HepG2 (cell line): ENCODE measurements around the gene AGRN. TPM values are rescaled to one million over a fixed set of nuclear protein-coding genes. Genes with fewer than 3 reads are reported as not detected.

Experiments
- ATF5 ChIP-seq: sonication (generic); formaldehyde crosslinking; IDR thresholded peaks from 2 replicates; pipeline ENCODE4 v1.4.0; 2020; ENCODE audit warnings: mild to moderate bottlenecking, low read depth, missing genetic modification reagents
- ATM ChIP-seq: fragments of 450-650 bp; IDR thresholded peaks from 2 replicates; pipeline ENCODE4 v1.7.1; 2017; ENCODE audit warnings: mild to moderate bottlenecking, borderline replicate concordance
- ELF1 ChIP-seq: sonication (generic); formaldehyde crosslinking; IDR thresholded peaks from 2 replicates; pipeline ENCODE4 v1.4.0; 2020; ENCODE audit warnings: missing genetic modification reagents
- ESRRA ChIP-seq: sonication (generic); formaldehyde crosslinking; IDR thresholded peaks from 2 replicates; pipeline ENCODE4 v1.5.1; 2020; ENCODE audit warnings: mild to moderate bottlenecking, low read depth, missing genetic modification reagents
- FLYWCH1 ChIP-seq: sonication (generic); formaldehyde crosslinking; IDR thresholded peaks from 2 replicates; pipeline ENCODE4 v1.8.1; 2023; ENCODE audit warnings: mild to moderate bottlenecking, missing genetic modification reagents
- GMEB1 ChIP-seq: sonication (generic); formaldehyde crosslinking; IDR thresholded peaks from 2 replicates; pipeline ENCODE4 v1.5.1; 2020; ENCODE audit warnings: missing genetic modification reagents, mild to moderate bottlenecking, borderline replicate concordance
- IKZF1 ChIP-seq: fragments of 450-650 bp; IDR thresholded peaks from 2 replicates; pipeline ENCODE4 v1.7.1; 2016
- MED1 ChIP-seq: sonication (generic); formaldehyde crosslinking; IDR thresholded peaks from 2 replicates; pipeline ENCODE4 v1.4.0; 2020; ENCODE audit warnings: missing genetic modification reagents
- NFATC3 ChIP-seq: sonication (generic); formaldehyde crosslinking; IDR thresholded peaks from 2 replicates; pipeline ENCODE4 v1.5.1; 2020; ENCODE audit warnings: mild to moderate bottlenecking, missing genetic modification reagents
- NPAS2 ChIP-seq: sonication (generic); formaldehyde crosslinking; IDR thresholded peaks from 2 replicates; pipeline ENCODE4 v1.8.0; 2022; ENCODE audit warnings: mild to moderate bottlenecking, missing genetic modification reagents, borderline replicate concordance
- PREB ChIP-seq: sonication (generic); formaldehyde crosslinking; IDR thresholded peaks from 2 replicates; pipeline ENCODE4 v1.4.0; 2020; ENCODE audit warnings: missing genetic modification reagents
- SSRP1 ChIP-seq: IDR thresholded peaks from 2 replicates; pipeline ENCODE4 v1.6.1; 2016; ENCODE audit warnings: control low read depth
- UBTF ChIP-seq: sonication (generic); formaldehyde crosslinking; IDR thresholded peaks from 2 replicates; pipeline ENCODE4 v1.4.0; 2020; ENCODE audit warnings: mild to moderate bottlenecking, missing genetic modification reagents
- ZBTB2 ChIP-seq: sonication (generic); formaldehyde crosslinking; IDR thresholded peaks from 2 replicates; pipeline ENCODE4 v1.8.0; 2022; ENCODE audit warnings: low read depth, missing genetic modification reagents
- ZFY ChIP-seq: sonication (generic); formaldehyde crosslinking; IDR thresholded peaks from 2 replicates; pipeline ENCODE4 v1.4.0; 2020; ENCODE audit warnings: missing genetic modification reagents
- ZNF296 ChIP-seq: sonication (generic); formaldehyde crosslinking; conservative IDR thresholded peaks from 2 replicates; pipeline ENCODE4 v1.5.0; 2020; ENCODE audit warnings: mild to moderate bottlenecking, missing genetic modification reagents
- ZNF430 ChIP-seq: sonication (generic); formaldehyde crosslinking; IDR thresholded peaks from 2 replicates; pipeline ENCODE4 v1.9.0; 2021; ENCODE audit warnings: mild to moderate bottlenecking, missing genetic modification reagents
- ZNF451 ChIP-seq: sonication (generic); formaldehyde crosslinking; IDR thresholded peaks from 2 replicates; pipeline ENCODE4 v1.5.0; 2020; ENCODE audit warnings: mild to moderate bottlenecking, missing genetic modification reagents
- ZNF619 ChIP-seq: sonication (generic); formaldehyde crosslinking; IDR thresholded peaks from 2 replicates; pipeline ENCODE4 v1.4.0; 2020; ENCODE audit warnings: mild to moderate bottlenecking, missing genetic modification reagents
- ZNF670 ChIP-seq: sonication (generic); formaldehyde crosslinking; IDR thresholded peaks from 2 replicates; pipeline ENCODE4 v1.8.0; 2022; ENCODE audit warnings: mild to moderate bottlenecking, missing genetic modification reagents, borderline replicate concordance
- ZNF784 ChIP-seq: sonication (generic); formaldehyde crosslinking; IDR thresholded peaks from 2 replicates; pipeline ENCODE4 v1.5.1; 2020; ENCODE audit warnings: missing genetic modification reagents, mild to moderate bottlenecking, borderline replicate concordance
- ZNF883 ChIP-seq: sonication (generic); formaldehyde crosslinking; IDR thresholded peaks from 2 replicates; pipeline ENCODE4 v1.5.1; 2020; ENCODE audit warnings: mild to moderate bottlenecking, missing genetic modification reagents; ENCODE audit errors: not compliant biosample characterization
- polyA plus RNA-seq, 8 experiments: library from polyadenylated mRNA; depleted of rRNA in 3 of 8; stranded (reverse) in 7 of 8; unstranded in 1 of 8; fragments of >200 nt; fragmentation: Illumina TruSeq in 4 of 8; extraction: Trizol in 4 of 8; gene quantifications; 2 replicates each; pipeline versions ENCODE4 v1.2.1 to v1.2.3, GENCODE V29; 2011 to 2016; ENCODE audit warnings: low read depth in 4 of 8, missing spikeins in 1 of 8, mixed read lengths in 1 of 8; ENCODE audit not compliant: insufficient read depth in 1 of 8
- total RNA-seq, 5 experiments: library from RNA; depleted of rRNA; stranded (reverse); fragments of >200 nt; fragmentation: Illumina TruSeq; extraction: Trizol; gene quantifications; 2 replicates each; pipeline ENCODE4 v1.2.3, GENCODE V29; 2016; ENCODE audit warnings: low read depth in 1 of 5

The AGRN gene
- total and polyA plus RNA-seq, 2 of the 13 experiments (the other 11 are each of a cell fraction or from before 2014, with no cell fraction given): 29.8 to 65.2 TPM

GRCh38 chr1:1013922-1014648, 5.8 kb upstream of the AGRN start (continued):
- TF ChIP-seq GMEB1 (CRISPR knock-in tag) (no peak), ZNF784 (no peak), ATF5 (CRISPR knock-in tag) (no peak), ZFY (CRISPR knock-in tag) (peak; percentile 53; the same call in 1 of the 2 replicates), NPAS2 (CRISPR knock-in tag) (no peak), UBTF (peak; percentile 57; the same call in 1 of the 2 replicates), ZNF619 (no peak), ELF1 (CRISPR knock-in tag) (no peak), ATM (no peak), ZNF430 (CRISPR knock-in tag) (0 out of 2 replicates have a peak, but pooled peaks have one; percentile 12), PREB (no peak), ESRRA (no peak), ZNF451 (CRISPR knock-in tag) (no peak), ZNF883 (no peak), ZBTB2 (CRISPR knock-in tag) (0 out of 2 replicates have a peak, but pooled peaks have one; percentile 22), ZNF296 (CRISPR knock-in tag) (peak; percentile 44; the same call in 1 of the 2 replicates), IKZF1 (no peak), SSRP1 (no peak), MED1 (0 out of 2 replicates have a peak, but pooled peaks have one; percentile 9), NFATC3 (no peak), FLYWCH1 (CRISPR knock-in tag) (no peak), ZNF670 (no peak)
